Bronchial epithelial cell (primary cell): ENCODE measurements around the gene KRTAP15-1. TPM values are rescaled to one million over a fixed set of nuclear protein-coding genes. Genes with fewer than 3 reads are reported as not detected.

ENCODE experiments used
- DNase-seq: peaks from one replicate; pipeline ENCODE4 v3.0.0-alpha.2; 2010; ENCODE audit warnings: low read depth
- FAIRE-seq: peaks from 2 replicates; lab custom pipeline; 2011; peaks lifted over from hg19 to GRCh38; lab: Jason Lieb, UNC
- H3K27me3 ChIP-seq: 2 replicates; pipeline ENCODE4 v1.5.1; 2011; ENCODE audit warnings: low read length; ENCODE audit not compliant: control insufficient read depth, insufficient read depth
- H3K36me3 ChIP-seq: 2 replicates; pipeline ENCODE4 v1.5.1; 2011; ENCODE audit warnings: low read length; ENCODE audit not compliant: control insufficient read depth, insufficient read depth
- H3K4me3 ChIP-seq: 2 replicates; pipeline ENCODE4 v1.5.1; 2011; ENCODE audit warnings: mild to moderate bottlenecking, low read depth, low read length, control low read depth
- CTCF ChIP-seq: IDR thresholded peaks from 2 replicates; pipeline ENCODE4 v1.5.1; 2011; ENCODE audit warnings: mild to moderate bottlenecking, moderate library complexity, low read length, control low read depth, inconsistent platforms; ENCODE audit not compliant: insufficient read depth, severe bottlenecking
- total RNA-seq: library from RNA; depleted of rRNA; stranded (reverse); fragments of >200 nt; gene quantifications from 2 replicates; pipeline ENCODE4 v1.2.1, GENCODE V29; 2014

Gene KRTAP15-1
- total RNA-seq, 1 donor from 2014 or later = not detected

GRCh38 chr21:30425826-30426225 is 14.2 kb upstream of the KRTAP15-1 start, which contains the start of gene KRTAP13-3:
Gene KRTAP13-3 (minus strand): TSS chr21:30425926. CDS start chr21:30425912, 14 bp downstream.
- FAIRE-seq (no peak), DNase-seq (no peak)
- Histone ChIP-seq H3K4me3 (no peak within 1 kb of the TSS), H3K27me3 (no peaks in the 10 kb centered on the region), H3K36me3 (no peaks in the 10 kb centered on the region)
- TF ChIP-seq CTCF = no peak

- no peak for FAIRE-seq
- H3K27me3 ChIP-seq = no peaks in the 10 kb centered on the region
- no peak overlapping the region for H3K4me3 ChIP-seq
- DNase-seq = no peak
- H3K36me3 ChIP-seq = no peaks in the 10 kb centered on the region
- TF ChIP-seq CTCF = no peak
Observed at GRCh38 chr21:30426731-30427130, 13.3 kb upstream of the KRTAP15-1 start.

GRCh38 chr21:30430170-30430655 is 9.9 kb upstream of the KRTAP15-1 start, which contains the start of gene KRTAP13-4:
Gene KRTAP13-4 (plus strand): TSS chr21:30430220. CDS start chr21:30430276, 56 bp downstream.
- no peaks in the 10 kb centered on the region for H3K27me3 ChIP-seq
- DNase-seq = no peak
- H3K36me3 ChIP-seq = no peaks in the 10 kb centered on the region
- no peak within 1 kb of the TSS for H3K4me3 ChIP-seq
- TF ChIP-seq CTCF = no peak
- no peak for FAIRE-seq

GRCh38 chr21:30434033-30434631 is 5.9 kb upstream of the KRTAP15-1 start:
- TF ChIP-seq CTCF = peak; percentile 73
- no peak overlapping the region for H3K4me3 ChIP-seq
- peak; percentile 47 for DNase-seq
- peak; percentile 70 for FAIRE-seq
- H3K36me3 ChIP-seq = no peaks in the 10 kb centered on the region
- no peaks in the 10 kb centered on the region for H3K27me3 ChIP-seq

- Histone ChIP-seq H3K36me3 (no peaks in the 10 kb centered on the region), H3K27me3 (no peaks in the 10 kb centered on the region), H3K4me3 (no peak overlapping the region)
- TF ChIP-seq CTCF = no peak
- DNase-seq (no peak), FAIRE-seq (no peak)
Observed at GRCh38 chr21:30437010-30437565, 3.0 kb upstream of the KRTAP15-1 start.
